ENCODE results near the gene ODF4.
"Not testable (repeated sequence)": the region's sequence is repeated elsewhere in the genome, so short reads cannot be mapped to it uniquely, and the experiment has no call there.

Gene ODF4

DNA sequence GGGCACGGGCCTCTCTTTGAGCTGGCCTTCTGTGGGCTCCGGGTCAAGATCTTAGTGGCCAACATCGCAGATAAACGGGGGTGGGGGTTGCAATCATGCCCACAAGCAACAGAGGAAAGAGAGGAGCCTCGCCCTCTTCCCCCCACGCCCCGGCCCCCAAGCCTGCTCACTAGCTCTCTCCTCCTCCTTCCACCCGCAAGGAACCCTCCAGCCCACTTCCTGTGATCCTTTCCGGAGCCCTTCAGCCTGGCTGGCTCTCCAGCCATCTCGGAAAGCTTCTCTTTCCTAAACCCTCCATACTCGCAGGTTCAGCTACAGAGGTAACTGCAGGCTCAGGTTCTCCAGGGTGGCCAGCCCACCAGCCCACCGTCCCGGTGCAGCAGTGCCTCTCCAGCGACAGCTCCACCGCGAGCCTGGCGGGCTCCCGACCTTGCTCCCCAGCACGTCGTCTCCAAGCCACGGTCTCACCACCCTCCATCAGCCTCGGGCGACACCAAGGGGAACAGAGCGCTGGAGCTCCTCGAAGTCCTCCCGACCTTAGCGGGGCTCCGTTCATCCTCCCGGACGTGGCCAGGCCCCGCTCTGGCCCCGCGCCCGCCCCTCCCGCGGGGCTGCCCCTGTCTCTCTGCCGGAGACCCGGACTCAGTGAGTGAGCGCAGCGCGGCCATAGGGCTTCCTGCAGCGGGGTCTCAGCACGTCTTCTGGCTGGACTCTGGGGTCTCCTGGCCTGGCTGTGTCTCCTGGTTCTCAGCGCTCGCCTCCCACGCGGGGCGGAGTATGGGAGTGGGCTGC lies 12.9 kb upstream of the ODF4 start:
- no peak for DNase-seq

DNA sequence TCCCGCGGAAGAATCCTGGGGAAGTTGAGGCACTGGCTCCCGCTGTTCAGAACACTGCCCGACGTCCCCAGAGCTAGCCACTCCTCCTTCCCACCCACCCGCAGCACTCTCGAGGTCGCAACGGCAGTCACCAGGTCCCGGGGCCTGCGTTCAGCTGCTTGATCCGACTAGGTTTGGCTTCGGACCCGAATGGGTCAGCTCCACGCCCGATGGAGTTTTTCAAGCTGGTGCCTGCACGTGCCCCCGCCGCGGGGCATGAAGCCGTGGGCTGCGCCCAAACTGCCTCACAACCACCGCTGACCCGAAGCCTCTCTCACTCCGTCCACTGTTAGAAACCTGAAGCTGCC lies 12.4 kb upstream of the ODF4 start:
- no peak for DNase-seq

DNA sequence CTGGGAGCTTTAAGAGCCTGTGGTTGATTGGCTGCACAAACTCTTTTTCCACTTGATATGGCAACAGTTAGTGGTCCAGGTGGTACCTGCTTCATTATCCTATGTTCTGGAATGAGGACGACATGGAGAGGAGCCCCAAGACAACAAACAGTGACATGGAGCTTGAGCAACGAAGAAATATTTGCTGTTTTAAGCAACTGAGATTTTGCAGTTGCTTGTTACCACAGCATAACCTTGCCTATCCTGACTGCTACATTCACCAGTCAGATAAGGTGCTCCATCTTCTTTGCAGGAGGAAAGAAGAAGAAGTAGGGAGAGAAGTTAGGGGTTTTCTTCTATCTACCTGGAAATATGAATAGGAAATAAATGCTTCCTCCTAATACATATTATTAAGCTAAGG lies 7.5 kb upstream of the ODF4 start:
- no peak for DNase-seq

GRCh38 chr17:8332688-8333087 lies 7.0 kb upstream of the ODF4 start:
- DNase-seq, result no peak

GRCh38 chr17:8333281-8333680 lies 6.4 kb upstream of the ODF4 start:
- DNase-seq, result no peak

GRCh38 chr17:8337802-8338752 lies 1.6 kb upstream of the ODF4 start:
- DNase-seq, result peak; percentile 25

DNA sequence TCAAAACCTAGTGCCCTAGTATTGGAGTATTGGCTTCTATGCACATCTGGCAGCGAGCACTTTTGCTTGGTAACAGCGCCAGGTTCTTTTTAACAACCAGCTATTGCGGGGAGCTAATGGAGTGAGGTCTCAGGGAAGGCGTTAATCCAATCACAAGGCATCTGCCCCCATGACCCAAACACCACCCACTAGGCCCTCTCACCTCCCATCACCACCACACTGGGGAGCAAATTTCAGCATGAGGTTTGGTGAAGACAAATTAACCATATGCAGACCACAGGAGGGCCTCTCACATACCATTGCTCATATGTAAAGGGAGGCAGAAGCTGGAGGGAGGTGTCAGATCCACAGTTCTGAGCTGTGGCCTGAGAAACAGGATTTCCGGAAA lies 893 bp upstream of the ODF4 start:
- DNase-seq, result no peak

DNA sequence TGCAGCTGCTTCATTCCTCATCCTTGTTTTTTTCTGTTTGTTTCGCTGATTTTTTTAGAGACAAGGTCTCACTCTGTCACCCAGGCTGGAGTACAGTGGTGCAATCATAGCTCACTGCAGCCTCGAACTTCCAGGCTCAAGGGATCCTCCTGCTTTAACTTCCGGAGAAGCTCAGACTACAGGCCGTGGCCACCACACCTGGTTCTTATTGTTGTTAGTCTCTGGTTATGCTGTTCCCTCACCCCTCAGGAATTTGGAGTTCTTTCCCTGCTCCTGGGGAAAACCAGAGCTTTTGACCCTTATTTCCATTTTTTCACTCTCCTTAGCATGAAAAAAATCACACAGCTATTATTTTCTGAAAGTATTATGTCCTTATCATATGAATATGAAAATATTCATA lies 1.8 kb downstream of the ODF4 start:
- no peak for DNase-seq

- peak; percentile 44 for DNase-seq
These were observed 5.5 kb downstream of the ODF4 start for GRCh38 chr17:8345052-8345690.

GRCh38 chr17:8345951-8346665 lies 6.5 kb downstream of the ODF4 start:
- no peak for DNase-seq

DNA sequence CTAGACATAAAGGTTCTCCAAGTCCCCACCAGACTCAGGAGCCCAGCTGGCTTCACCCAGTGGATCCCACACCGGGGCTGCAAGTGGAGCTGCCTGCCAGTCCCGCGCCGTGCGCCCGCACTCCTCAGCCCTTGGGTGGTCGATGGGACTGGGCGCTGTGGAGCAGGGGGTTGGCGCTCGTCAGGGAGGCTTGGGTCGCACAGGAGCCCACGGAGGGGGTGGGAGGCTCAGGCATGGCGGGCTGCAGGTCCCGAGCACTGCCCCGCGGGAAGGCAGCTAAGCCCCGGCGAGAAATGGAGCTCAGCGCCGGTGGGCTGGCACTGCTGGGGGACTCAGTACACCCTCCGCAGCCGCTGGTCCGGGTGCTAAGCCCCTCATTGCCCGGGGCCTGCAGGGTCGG lies 7.4 kb downstream of the ODF4 start:
- DNase-seq, result not testable (repeated sequence)

GRCh38 chr17:8350339-8350738 lies 10.7 kb downstream of the ODF4 start:
- no peak for DNase-seq

GRCh38 chr17:8353736-8354135 lies 14.1 kb downstream of the ODF4 start:
- no peak for DNase-seq

DNA sequence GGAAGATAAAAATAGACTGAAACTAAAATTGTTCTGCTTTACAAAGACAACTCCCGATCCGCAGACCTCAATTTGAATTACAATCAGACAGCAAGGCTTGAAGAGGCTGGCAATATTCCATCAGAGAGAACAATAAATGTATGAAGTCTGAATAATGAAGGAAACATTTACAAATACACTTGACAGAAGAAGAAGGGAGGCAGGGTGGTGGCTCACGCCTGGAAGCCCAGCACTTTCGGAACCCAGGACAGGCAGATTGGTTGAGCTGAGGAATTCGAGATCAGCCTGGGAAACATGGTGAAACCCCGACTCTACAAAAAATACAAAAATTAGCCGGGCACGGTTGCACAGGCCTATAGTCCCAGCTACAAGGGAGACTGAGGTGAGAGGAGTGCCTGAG lies 14.6 kb downstream of the ODF4 start:
- DNase-seq, result no peak

DNA sequence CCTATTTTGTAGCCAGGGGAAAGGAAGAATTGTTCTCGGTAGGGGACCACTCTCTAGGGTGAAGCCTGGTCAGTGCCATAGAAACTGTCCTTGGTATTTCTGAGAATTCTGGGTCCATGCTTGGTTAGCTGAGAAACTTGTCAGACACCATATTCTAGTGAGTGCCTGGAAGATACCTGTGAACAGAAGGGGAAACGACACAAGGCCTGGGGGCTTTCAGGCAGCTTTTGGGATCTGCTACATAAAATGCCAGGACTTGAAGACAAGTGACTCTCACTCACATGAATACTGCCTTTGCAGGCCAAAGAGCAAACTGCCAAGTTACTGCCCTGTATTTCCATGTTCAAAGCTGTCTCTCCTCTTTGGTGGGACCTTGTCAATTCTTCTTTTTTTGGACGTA lies 18.3 kb downstream of the ODF4 start:
- no peak for DNase-seq

DNA sequence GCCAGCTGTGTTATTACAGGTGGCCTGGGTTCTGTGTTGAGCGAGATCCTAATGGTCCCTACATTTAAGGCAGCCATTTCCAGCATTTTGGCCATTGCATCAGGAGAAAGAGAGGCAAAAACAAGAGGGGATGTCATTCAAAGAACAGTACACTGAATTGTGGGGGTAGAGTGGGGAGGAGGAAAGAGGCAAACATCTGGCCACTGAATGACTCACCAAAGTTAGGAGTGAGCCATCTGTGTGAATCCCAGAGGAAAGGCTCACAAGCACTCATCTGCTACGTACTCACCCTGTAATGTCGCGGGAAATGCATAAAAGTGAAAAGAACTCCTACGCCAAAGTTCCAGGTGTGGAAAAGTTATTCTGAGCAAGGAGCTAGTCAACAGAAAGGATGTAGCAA lies 20.1 kb downstream of the ODF4 start:
- DNase-seq, result no peak

DNA sequence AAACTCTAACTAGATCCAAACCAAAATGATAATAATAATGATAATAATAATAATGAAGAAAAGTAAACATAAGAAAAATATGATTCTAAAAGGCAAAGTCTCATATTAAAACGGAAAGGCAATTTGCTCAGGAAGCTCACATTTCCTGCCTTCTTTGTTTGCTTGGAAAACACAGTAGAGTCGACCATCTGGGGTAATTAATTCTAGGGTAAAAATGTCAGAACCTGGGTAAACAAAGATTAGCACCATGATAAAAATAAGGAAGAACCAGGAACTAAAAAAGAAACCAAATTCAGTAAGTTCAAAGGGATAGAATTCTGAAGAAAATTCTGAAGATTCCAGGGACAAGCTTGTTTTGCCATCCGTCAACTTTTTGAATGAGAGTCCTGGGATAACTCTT lies 20.6 kb downstream of the ODF4 start:
- DNase-seq, result no peak

DNA sequence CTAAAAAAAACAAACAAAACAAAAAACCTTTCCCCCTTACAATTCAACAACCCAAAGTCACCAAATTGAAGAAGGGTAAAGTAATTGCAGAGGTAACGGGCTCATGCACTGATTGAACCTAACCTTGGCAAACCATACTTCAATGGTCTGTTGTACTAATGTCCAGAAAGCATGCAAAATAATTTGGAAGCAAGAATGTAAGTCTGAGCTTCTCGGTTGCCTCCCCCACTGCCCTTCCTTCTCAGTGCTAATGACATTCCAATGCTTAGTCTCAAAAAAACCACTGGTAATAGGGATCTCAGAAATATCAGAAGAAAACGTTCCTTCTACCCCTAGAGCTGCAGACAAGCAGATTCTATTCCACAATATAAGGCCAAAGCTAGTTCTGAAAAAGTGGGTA lies 21.1 kb downstream of the ODF4 start:
- DNase-seq, result no peak

- DNase-seq, result no peak
These were observed 23.2 kb downstream of the ODF4 start for GRCh38 chr17:8362651-8363332.

DNA sequence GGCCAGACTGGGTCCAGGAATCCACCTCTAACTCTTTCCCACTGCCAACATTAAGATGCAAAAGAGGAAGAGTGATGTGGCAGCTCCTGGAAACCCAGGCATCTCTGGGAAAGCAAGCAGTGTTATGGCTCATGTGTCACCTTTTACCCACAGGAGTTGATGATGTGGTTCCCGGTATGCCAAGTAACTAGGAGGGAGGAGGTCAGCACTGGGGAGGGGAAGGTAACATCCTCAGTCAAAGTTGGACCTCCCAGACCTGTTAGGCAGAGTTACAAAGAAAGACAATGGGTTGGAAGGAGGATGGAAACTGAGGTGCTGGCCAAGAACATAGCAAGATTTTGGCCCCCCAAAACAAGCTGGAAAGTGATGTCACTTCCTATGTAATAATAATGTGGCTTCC lies 25.5 kb downstream of the ODF4 start:
- DNase-seq, result no peak

DNA sequence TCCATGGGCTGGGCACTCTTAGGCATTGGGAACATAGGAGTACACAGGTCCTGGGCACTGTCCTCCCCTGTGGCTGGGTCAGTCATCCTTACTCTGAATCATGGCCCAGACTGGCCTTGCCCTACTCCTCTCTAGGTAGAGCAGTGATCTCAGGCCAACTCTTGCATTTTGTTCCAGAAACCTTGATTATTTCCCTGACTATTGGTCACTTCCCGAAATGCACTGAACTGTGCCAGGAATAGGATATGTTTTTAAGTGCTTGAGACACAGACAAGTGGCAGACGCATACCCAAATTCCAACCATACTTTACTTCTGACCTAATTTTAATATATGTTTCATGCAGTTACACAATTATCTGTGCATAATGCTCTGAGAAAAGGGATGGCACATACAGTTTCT lies 26.6 kb downstream of the ODF4 start:
- DNase-seq, result no peak

- DNase-seq, result no peak
These were observed 28.6 kb downstream of the ODF4 start for GRCh38 chr17:8368193-8368592.

GRCh38 chr17:8369944-8370343 lies 30.3 kb downstream of the ODF4 start:
- DNase-seq, result no peak
